IMR-90 (cell line): ENCODE measurements around the gene GRID1. TPM values are rescaled to one million over a fixed set of nuclear protein-coding genes. Genes with fewer than 3 reads are reported as not detected.

Experiments used
- ATAC-seq: fragments of 200-7000 bp; cut with Tn5 transposase; 2 replicates; pipeline ENCODE4 v1.9.1; 2020; ENCODE audit warnings: low read depth, mild to moderate bottlenecking, moderate library complexity
- BruUV-seq: library from RNA; stranded (reverse); fragments of 400-500 nt; replicated peaks from 2 replicates; lab custom pipeline; 2021; lab: Mats Ljungman, UMichigan
- CTCF ChIA-PET: fragments of 300-600 bp; formaldehyde crosslinking; extraction: SDS; loops from one replicate; lab custom pipeline; 2021; ENCODE audit warnings: antibody characterized with exemption; lab: Yijun Ruan, JAX
- POLR2A ChIA-PET: fragments of 300-600 bp; sonication (Branson Sonifier 250); formaldehyde crosslinking; loops from one replicate; lab custom pipeline; 2022; ENCODE audit warnings: antibody characterized with exemption; ENCODE audit not compliant: unreplicated experiment; lab: Charles Lee
- DNase-seq: peaks from one replicate; pipeline ENCODE4 v3.0.0; 2013
- H2AFZ ChIP-seq: replicated peaks from 2 replicates; pipeline ENCODE3; 2013; ENCODE audit warnings: low read length, mild to moderate bottlenecking; ENCODE audit not compliant: poor library complexity
- H2AK5ac ChIP-seq: 2 replicates; pipeline ENCODE4 v1.6.1; 2013; ENCODE audit warnings: low read depth, low read length, inconsistent platforms
- H2AK9ac ChIP-seq: replicated peaks from 2 replicates; pipeline ENCODE3; 2013; ENCODE audit warnings: mild to moderate bottlenecking, low read depth, low read length, moderate library complexity; ENCODE audit not compliant: poor library complexity
- H2BK120ac ChIP-seq: 2 replicates; pipeline ENCODE4 v1.6.1; 2013; ENCODE audit warnings: low read depth, low read length, inconsistent platforms
- H2BK15ac ChIP-seq: 3 replicates; pipeline ENCODE4 v1.6.1; 2013; ENCODE audit warnings: low read depth, low read length, inconsistent platforms
- H2BK20ac ChIP-seq: 2 replicates; pipeline ENCODE4 v1.6.1; 2013; ENCODE audit warnings: low read depth, mild to moderate bottlenecking, inconsistent platforms, low read length, moderate library complexity
- H2BK5ac ChIP-seq: 2 replicates; pipeline ENCODE4 v1.6.1; 2013; ENCODE audit warnings: mild to moderate bottlenecking, low read depth, low read length, inconsistent platforms; ENCODE audit not compliant: poor library complexity, severe bottlenecking
- H3K14ac ChIP-seq: replicated peaks from 2 replicates; pipeline ENCODE4 v1.6.1; 2013; ENCODE audit warnings: low read depth, low read length, inconsistent platforms
- H3K18ac ChIP-seq: 2 replicates; pipeline ENCODE4 v1.6.1; 2013; ENCODE audit warnings: low read depth, low read length, control low read depth
- H3K23ac ChIP-seq: 2 replicates; pipeline ENCODE4 v1.6.1; 2013; ENCODE audit warnings: low read depth, low read length, inconsistent platforms
- H3K27ac ChIP-seq: 2 replicates; pipeline ENCODE4 v1.5.1; 2013; ENCODE audit warnings: mild to moderate bottlenecking, control low read depth, low read length; ENCODE audit not compliant: insufficient read depth
- H3K27me3 ChIP-seq: 2 replicates; pipeline ENCODE4 v1.6.1; 2013; ENCODE audit warnings: low read length; ENCODE audit not compliant: control insufficient read depth, insufficient read depth
- H3K36me3 ChIP-seq: 2 replicates; pipeline ENCODE4 v1.6.1; 2013; ENCODE audit warnings: low read length, mixed read lengths; ENCODE audit not compliant: control insufficient read depth, insufficient read depth
- H3K4ac ChIP-seq: 2 replicates; pipeline ENCODE4 v1.6.1; 2013; ENCODE audit warnings: low read depth, low read length, inconsistent platforms
- H3K4me1 ChIP-seq: 2 replicates; pipeline ENCODE4 v1.6.1; 2013; ENCODE audit warnings: low read length, mixed read lengths; ENCODE audit not compliant: control insufficient read depth, insufficient read depth
- H3K4me2 ChIP-seq: 2 replicates; pipeline ENCODE4 v1.6.1; 2013; ENCODE audit warnings: low read depth, mild to moderate bottlenecking, control low read depth, low read length, moderate library complexity
- H3K4me3 ChIP-seq: 2 replicates; pipeline ENCODE4 v1.5.1; 2013; ENCODE audit warnings: low read depth, mild to moderate bottlenecking, control low read depth, low read length, moderate library complexity; ENCODE audit not compliant: insufficient read depth
- H3K56ac ChIP-seq: 2 replicates; pipeline ENCODE4 v1.6.1; 2013; ENCODE audit warnings: low read length, inconsistent platforms; ENCODE audit not compliant: insufficient read depth; ENCODE audit errors: extremely low read depth
- H3K79me1 ChIP-seq, 2 experiments: 2 replicates each; pipeline ENCODE4 v1.6.1; 2013; ENCODE audit warnings: low read length in 2 of 2, inconsistent platforms in 1 of 2, low read depth in 1 of 2
- H3K9ac ChIP-seq: 2 replicates; pipeline ENCODE4 v1.6.1; 2013; ENCODE audit warnings: low read depth, low read length, control low read depth
- H3K9me1 ChIP-seq: 2 replicates; pipeline ENCODE4 v1.6.1; 2013; ENCODE audit warnings: low read length, inconsistent platforms; ENCODE audit not compliant: insufficient read depth
- H3K9me3 ChIP-seq: 2 replicates; pipeline ENCODE4 v1.6.1; 2013; ENCODE audit warnings: low read length; ENCODE audit not compliant: control insufficient read depth, insufficient read depth
- H4K20me1 ChIP-seq: 2 replicates; pipeline ENCODE4 v1.6.1; 2013; ENCODE audit warnings: low read length, inconsistent platforms; ENCODE audit not compliant: insufficient read depth
- H4K5ac ChIP-seq: 2 replicates; pipeline ENCODE4 v1.6.1; 2013; ENCODE audit warnings: mild to moderate bottlenecking, low read depth, low read length, control low read depth
- H4K8ac ChIP-seq, 2 experiments: 2 replicates each; pipeline ENCODE4 v1.6.1; 2013; ENCODE audit warnings: low read depth in 2 of 2, low read length in 2 of 2, control low read depth in 1 of 2, inconsistent platforms in 1 of 2
- H4K91ac ChIP-seq: 2 replicates; pipeline ENCODE4 v1.6.1; 2013; ENCODE audit warnings: low read depth, low read length, inconsistent platforms; ENCODE audit not compliant: insufficient read depth
- BHLHE40 ChIP-seq: fragments of 150-350 bp; IDR thresholded peaks from 2 replicates; pipeline ENCODE4 v1.6.1; 2016; ENCODE audit warnings: mild to moderate bottlenecking, low read depth, low read length
- CEBPB ChIP-seq: IDR thresholded peaks from 2 replicates; pipeline ENCODE4 v1.6.1; 2012; ENCODE audit warnings: low read depth, low read length, improper control_type of control experiment
- CHD1 ChIP-seq: IDR thresholded peaks from 2 replicates; pipeline ENCODE4 v1.6.1; 2012; ENCODE audit warnings: low read depth, low read length, improper control_type of control experiment
- FOS ChIP-seq: fragments of 150-350 bp; IDR thresholded peaks from 2 replicates; pipeline ENCODE4 v1.6.1; 2016; ENCODE audit warnings: low read depth, low read length
- MAFK ChIP-seq: IDR thresholded peaks from 2 replicates; pipeline ENCODE4 v1.6.1; 2012; ENCODE audit warnings: low read depth, low read length, improper control_type of control experiment
- MAZ ChIP-seq: IDR thresholded peaks from 2 replicates; pipeline ENCODE4 v1.6.1; 2012; ENCODE audit warnings: low read depth, mild to moderate bottlenecking, low read length, improper control_type of control experiment, moderate library complexity, borderline replicate concordance
- MXI1 ChIP-seq: IDR thresholded peaks from 2 replicates; pipeline ENCODE4 v1.6.1; 2012; ENCODE audit warnings: low read depth, mild to moderate bottlenecking, low read length, moderate library complexity, borderline replicate concordance
- NFE2L2 ChIP-seq: fragments of 150-350 bp; IDR thresholded peaks from 2 replicates; pipeline ENCODE4 v1.6.1; 2016; ENCODE audit warnings: low read depth, mild to moderate bottlenecking, low read length
- POLR2A ChIP-seq: IDR thresholded peaks from 2 replicates; pipeline ENCODE4 v1.6.1; 2012; ENCODE audit warnings: mild to moderate bottlenecking, low read depth, low read length
- RAD21 ChIP-seq: IDR thresholded peaks from 2 replicates; pipeline ENCODE4 v1.6.1; 2012; ENCODE audit warnings: low read length, improper control_type of control experiment
- RCOR1 ChIP-seq: IDR thresholded peaks from 2 replicates; pipeline ENCODE4 v1.6.1; 2012; ENCODE audit warnings: mild to moderate bottlenecking, low read length, improper control_type of control experiment; ENCODE audit not compliant: insufficient replicate concordance
- RFX5 ChIP-seq: IDR thresholded peaks from 2 replicates; pipeline ENCODE4 v1.8.0; 2012; ENCODE audit warnings: low read depth, mild to moderate bottlenecking, low read length, moderate library complexity
- SMC3 ChIP-seq: fragments of 150-350 bp; IDR thresholded peaks from 2 replicates; pipeline ENCODE4 v1.6.1; 2016; ENCODE audit warnings: low read depth, mild to moderate bottlenecking, antibody characterized with exemption, low read length, moderate library complexity
- WGBS, 2 experiments: methylation state at CpG; one replicate each; pipeline versions ENCODE4 v1.1.5 to v1.1.7; 2013; ENCODE audit warnings: missing lambda C conversion rate in 2 of 2; ENCODE audit not compliant: insufficient read length in 1 of 2; ENCODE audit errors: extremely low coverage in 2 of 2; 5-methylcytosine and 5-hydroxymethylcytosine counted together
- dilution Hi-C: fragments of 300-500 bp; cut with HindIII; formaldehyde crosslinking; loops from one replicate; pipeline ENCODE4 v1.14.3; 2018; ENCODE audit warnings: low sequenced_read_pairs; ENCODE audit not compliant: unreplicated experiment
- in situ Hi-C: fragments of 300-500 bp; cut with MboI; formaldehyde crosslinking; loops from 3 replicates; pipeline ENCODE4 v1.14.3; 2019; ENCODE audit warnings: low sequenced_read_pairs, inconsistent platforms, mixed read lengths
- intact Hi-C: fragments of 100-400 bp; cut with micrococcal nuclease; formaldehyde crosslinking; loops from 2 replicates; pipeline ENCODE4 v1.10.0; 2022
- polyA plus RNA-seq, 3 experiments: library from polyadenylated mRNA; depleted of rRNA; stranded (reverse); fragments of >200 nt; gene quantifications; 2 replicates each; pipeline ENCODE4 v1.2.3, GENCODE V29; 2012; ENCODE audit warnings: low replicate concordance in 1 of 3
- total RNA-seq: library from RNA; depleted of rRNA; stranded (reverse); fragments of >200 nt; gene quantifications from 2 replicates; pipeline ENCODE4 v1.2.3, GENCODE V29; 2012
- TF ChIP-seq, protein P1 (sequence below): fragments of 150-350 bp; IDR thresholded peaks from 2 replicates; pipeline ENCODE4 v1.6.1; 2017; ENCODE audit warnings: mild to moderate bottlenecking, antibody characterized with exemption, low read length, low read depth
- TF ChIP-seq, protein P2 (sequence below): conservative IDR thresholded peaks from 2 replicates; pipeline ENCODE4 v1.5.1; 2012; ENCODE audit warnings: mild to moderate bottlenecking, low read depth, low read length, improper control_type of control experiment
- TF ChIP-seq, protein P3 (sequence below): fragments of 150-350 bp; IDR thresholded peaks from 2 replicates; pipeline ENCODE4 v1.6.1; 2016; ENCODE audit warnings: low read depth, mild to moderate bottlenecking, low read length, moderate library complexity, borderline replicate concordance

GRID1 gene
- total and polyA plus RNA-seq, 2 of the 4 experiments (the other 2 are of a cell fraction): not detected

DNA sequence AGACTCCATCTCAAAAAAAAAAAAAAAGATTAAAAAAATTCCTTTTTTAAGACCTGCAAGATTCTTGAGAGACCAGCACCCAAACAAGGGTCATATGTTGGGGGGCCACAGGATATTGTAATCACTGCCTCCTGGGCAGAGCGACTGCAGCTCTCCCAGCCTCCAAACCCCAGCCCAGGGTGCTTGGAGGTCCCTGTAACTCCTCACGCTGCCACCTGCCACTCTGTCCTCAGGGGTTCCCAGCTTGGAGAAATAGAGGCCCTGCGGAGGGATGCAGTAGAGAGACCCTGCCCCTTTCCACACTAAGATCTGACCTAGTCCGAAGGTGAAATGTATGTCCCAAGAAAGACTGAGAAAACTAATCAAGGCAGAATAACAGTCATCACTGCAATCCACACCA lies 343.7 kb downstream of the GRID1 start:
- CTCF ChIA-PET: no interaction called here
- H2AK9ac ChIP-seq: no peak overlapping the region
- H3K4me3 ChIP-seq: no peak overlapping the region
- no peak overlapping the region for H3K27ac ChIP-seq
- H3K56ac ChIP-seq: no peak overlapping the region
- H3K36me3 ChIP-seq: no peaks in the 10 kb centered on the region
- peaks cover 17% of the 10 kb centered on the region; the same call in 1 of the 2 replicates for H3K9me3 ChIP-seq
- no peaks in the 10 kb centered on the region for H3K79me1 ChIP-seq
- no peaks in the 10 kb centered on the region for H3K9me1 ChIP-seq
- no peaks in the 10 kb centered on the region for H3K4me1 ChIP-seq
- 49% methylated on average over 2 of the region's 4 CpGs; no CpG with 5 or more reads in 1 of the 2 experiments for WGBS, 2 experiments
- no peak overlapping the region for H3K18ac ChIP-seq
- H2BK120ac ChIP-seq: no peak overlapping the region
- H2AFZ ChIP-seq: no peak overlapping the region
- ATAC-seq (no peak), DNase-seq (no peak)
- no peaks in the 10 kb centered on the region for H3K27me3 ChIP-seq
- no peak overlapping the region for H3K4me2 ChIP-seq
- intact Hi-C loops (no loop called here), dilution Hi-C loops (no loop called here), in situ Hi-C loops (no loop called here)
- TF ChIP-seq NFE2L2: no peak
- TF ChIP-seq, protein P1, sequence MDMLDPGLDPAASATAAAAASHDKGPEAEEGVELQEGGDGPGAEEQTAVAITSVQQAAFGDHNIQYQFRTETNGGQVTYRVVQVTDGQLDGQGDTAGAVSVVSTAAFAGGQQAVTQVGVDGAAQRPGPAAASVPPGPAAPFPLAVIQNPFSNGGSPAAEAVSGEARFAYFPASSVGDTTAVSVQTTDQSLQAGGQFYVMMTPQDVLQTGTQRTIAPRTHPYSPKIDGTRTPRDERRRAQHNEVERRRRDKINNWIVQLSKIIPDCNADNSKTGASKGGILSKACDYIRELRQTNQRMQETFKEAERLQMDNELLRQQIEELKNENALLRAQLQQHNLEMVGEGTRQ: no peak
- TF ChIP-seq FOS: no peak
- TF ChIP-seq MXI1: no peak
- no peak for TF ChIP-seq RFX5
- TF ChIP-seq CEBPB: no peak
- no peak for TF ChIP-seq POLR2A
- no peak for TF ChIP-seq RCOR1
- TF ChIP-seq CHD1: no peak
- no peak for TF ChIP-seq SMC3
- no peak for TF ChIP-seq MAZ
- TF ChIP-seq BHLHE40: no peak
- no peak for TF ChIP-seq RAD21
- TF ChIP-seq, protein P2, sequence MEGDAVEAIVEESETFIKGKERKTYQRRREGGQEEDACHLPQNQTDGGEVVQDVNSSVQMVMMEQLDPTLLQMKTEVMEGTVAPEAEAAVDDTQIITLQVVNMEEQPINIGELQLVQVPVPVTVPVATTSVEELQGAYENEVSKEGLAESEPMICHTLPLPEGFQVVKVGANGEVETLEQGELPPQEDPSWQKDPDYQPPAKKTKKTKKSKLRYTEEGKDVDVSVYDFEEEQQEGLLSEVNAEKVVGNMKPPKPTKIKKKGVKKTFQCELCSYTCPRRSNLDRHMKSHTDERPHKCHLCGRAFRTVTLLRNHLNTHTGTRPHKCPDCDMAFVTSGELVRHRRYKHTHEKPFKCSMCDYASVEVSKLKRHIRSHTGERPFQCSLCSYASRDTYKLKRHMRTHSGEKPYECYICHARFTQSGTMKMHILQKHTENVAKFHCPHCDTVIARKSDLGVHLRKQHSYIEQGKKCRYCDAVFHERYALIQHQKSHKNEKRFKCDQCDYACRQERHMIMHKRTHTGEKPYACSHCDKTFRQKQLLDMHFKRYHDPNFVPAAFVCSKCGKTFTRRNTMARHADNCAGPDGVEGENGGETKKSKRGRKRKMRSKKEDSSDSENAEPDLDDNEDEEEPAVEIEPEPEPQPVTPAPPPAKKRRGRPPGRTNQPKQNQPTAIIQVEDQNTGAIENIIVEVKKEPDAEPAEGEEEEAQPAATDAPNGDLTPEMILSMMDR: no peak
- TF ChIP-seq, protein P3, sequence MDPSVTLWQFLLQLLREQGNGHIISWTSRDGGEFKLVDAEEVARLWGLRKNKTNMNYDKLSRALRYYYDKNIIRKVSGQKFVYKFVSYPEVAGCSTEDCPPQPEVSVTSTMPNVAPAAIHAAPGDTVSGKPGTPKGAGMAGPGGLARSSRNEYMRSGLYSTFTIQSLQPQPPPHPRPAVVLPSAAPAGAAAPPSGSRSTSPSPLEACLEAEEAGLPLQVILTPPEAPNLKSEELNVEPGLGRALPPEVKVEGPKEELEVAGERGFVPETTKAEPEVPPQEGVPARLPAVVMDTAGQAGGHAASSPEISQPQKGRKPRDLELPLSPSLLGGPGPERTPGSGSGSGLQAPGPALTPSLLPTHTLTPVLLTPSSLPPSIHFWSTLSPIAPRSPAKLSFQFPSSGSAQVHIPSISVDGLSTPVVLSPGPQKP: no peak
- no peak for TF ChIP-seq MAFK
- H2BK20ac ChIP-seq: no peak overlapping the region
- no peak overlapping the region for H3K4ac ChIP-seq
- no peaks in the 10 kb centered on the region for H4K20me1 ChIP-seq
- POLR2A ChIA-PET: no interaction called here
- no peak overlapping the region for H4K5ac ChIP-seq
- H4K91ac ChIP-seq: no peak overlapping the region
- H3K9ac ChIP-seq: no peak overlapping the region
- no peak overlapping the region for H3K14ac ChIP-seq
- H4K8ac ChIP-seq: no peak overlapping the region
- no peak overlapping the region for H2BK5ac ChIP-seq
- no peak overlapping the region for H2BK15ac ChIP-seq
- no peak overlapping the region for H2AK5ac ChIP-seq
- H3K23ac ChIP-seq: no peak overlapping the region
- no TSS peak for BruUV-seq
